ENCODE measurements around the gene MYOF. TPM values are rescaled to one million over a fixed set of nuclear protein-coding genes. Genes with fewer than 3 reads are reported as not detected.

MYOF gene
- total and polyA plus RNA-seq, 4 donors, result 23.4 to 194 (median 82.2) TPM

- DNase-seq (no peak), ATAC-seq (ENCODE audit: insufficient read depth, low FRiP score) (no peak)
- 94 to 95% methylated on average over 4 of the region's 4 CpGs for WGBS, 2 donors
- peaks cover 0 to 8% (median 0%) of the 10 kb centered on the region in 4 donors for H3K36me3 ChIP-seq (ENCODE audit: control insufficient read depth in 4 of 4, insufficient read depth in 4 of 4, low read length in 4 of 4)
- H3K27me3 ChIP-seq (ENCODE audit: control insufficient read depth in 3 of 3, insufficient read depth in 3 of 3, low read length in 2 of 3), result no peaks in the 10 kb centered on the region
- H3K4me1 ChIP-seq (ENCODE audit: control insufficient read depth in 5 of 5, insufficient read depth in 5 of 5, low read length in 5 of 5), result peaks cover 7 to 15% (median 12%) of the 10 kb centered on the region in 5 donors
- no peak for TF ChIP-seq CTCF (IDR thresholded peaks at IDR 0.05; ENCODE audit: control extremely low read depth, extremely low read depth)
- H3K27ac ChIP-seq (ENCODE audit: low read depth in 1 of 2, low read length in 1 of 2), result peak overlapping the region in 1 of 2 donors; percentile 53
- H3K9me3 ChIP-seq (ENCODE audit: control insufficient read depth in 4 of 4, insufficient read depth in 3 of 4, low read length in 3 of 4), result no peaks in the 10 kb centered on the region
- no peak overlapping the region for H3K4me3 ChIP-seq
- H3K9ac ChIP-seq (ENCODE audit: insufficient read depth in 1 of 2, low read length in 2 of 2), result no peak overlapping the region
Observed at GRCh38 chr10:93416824-93417223, 65.3 kb downstream of the MYOF start.

- Histone ChIP-seq H3K4me1 (ENCODE audit: control insufficient read depth in 5 of 5, insufficient read depth in 5 of 5, low read length in 5 of 5) (peaks cover 0 to 9% (median 4%) of the 10 kb centered on the region in 5 donors), H3K27ac (ENCODE audit: low read depth in 1 of 2, low read length in 1 of 2) (no peak overlapping the region), H3K9me3 (ENCODE audit: control insufficient read depth in 4 of 4, insufficient read depth in 3 of 4, low read length in 3 of 4) (no peaks in the 10 kb centered on the region), H3K4me3 (no peak overlapping the region), H3K9ac (ENCODE audit: insufficient read depth in 1 of 2, low read length in 2 of 2) (no peak overlapping the region), H3K27me3 (ENCODE audit: control insufficient read depth in 3 of 3, insufficient read depth in 3 of 3, low read length in 2 of 3) (no peaks in the 10 kb centered on the region), H3K36me3 (ENCODE audit: control insufficient read depth in 4 of 4, insufficient read depth in 4 of 4, low read length in 4 of 4) (peaks cover 0 to 8% (median 0%) of the 10 kb centered on the region in 4 donors)
- WGBS, 2 donors, result 78 to 82% methylated on average over 6 of the region's 6 CpGs
- TF ChIP-seq CTCF (IDR thresholded peaks at IDR 0.05; ENCODE audit: control extremely low read depth, extremely low read depth), result no peak
- no peak for DNase-seq
- ATAC-seq (ENCODE audit: insufficient read depth, low FRiP score), result no peak
Observed at GRCh38 chr10:93415693-93416092, 66.4 kb downstream of the MYOF start.

DNA sequence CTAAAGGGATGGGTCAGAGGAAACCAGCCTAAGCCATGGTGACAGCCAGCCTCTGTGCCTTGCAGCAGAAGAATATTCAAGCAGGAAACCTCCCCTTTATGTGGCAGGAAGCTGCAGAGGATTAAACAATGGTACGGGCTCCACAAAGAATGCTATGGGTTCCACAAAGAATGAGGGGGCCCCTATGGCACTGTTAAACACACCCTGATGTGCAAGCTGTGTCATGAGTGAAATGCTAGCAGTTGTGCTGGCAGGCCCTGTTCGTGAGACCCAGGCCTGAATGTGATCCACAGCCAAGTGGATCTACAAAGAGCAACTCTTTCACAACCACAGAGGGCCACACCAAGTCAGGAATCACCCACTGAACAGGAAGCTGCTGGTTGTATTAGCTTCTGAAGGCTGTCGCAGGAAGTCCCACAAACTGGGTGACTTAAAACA, 68.9 kb downstream of the MYOF start:
- ATAC-seq (ENCODE audit: insufficient read depth, low FRiP score) (no peak), DNase-seq (no peak)
- Histone ChIP-seq H3K4me1 (ENCODE audit: control insufficient read depth in 5 of 5, insufficient read depth in 5 of 5, low read length in 5 of 5) (peaks cover 0 to 9% (median 0%) of the 10 kb centered on the region in 5 donors), H3K36me3 (ENCODE audit: control insufficient read depth in 4 of 4, insufficient read depth in 4 of 4, low read length in 4 of 4) (peaks cover 0 to 8% (median 3%) of the 10 kb centered on the region in 4 donors), H3K4me3 (no peak overlapping the region), H3K9ac (ENCODE audit: insufficient read depth in 1 of 2, low read length in 2 of 2) (no peak overlapping the region), H3K9me3 (ENCODE audit: control insufficient read depth in 4 of 4, insufficient read depth in 3 of 4, low read length in 3 of 4) (no peaks in the 10 kb centered on the region), H3K27me3 (ENCODE audit: control insufficient read depth in 3 of 3, insufficient read depth in 3 of 3, low read length in 2 of 3) (no peaks in the 10 kb centered on the region), H3K27ac (ENCODE audit: low read depth in 1 of 2, low read length in 1 of 2) (peak overlapping the region in 1 of 2 donors; percentile 15)
- 19 to 35% methylated on average over 3 of the region's 3 CpGs for WGBS, 2 donors
- TF ChIP-seq CTCF (IDR thresholded peaks at IDR 0.05; ENCODE audit: control extremely low read depth, extremely low read depth), result no peak

- 14 to 47% methylated on average over 7 of the region's 7 CpGs for WGBS, 2 donors
- H3K36me3 ChIP-seq (ENCODE audit: control insufficient read depth in 4 of 4, insufficient read depth in 4 of 4, low read length in 4 of 4), result peaks cover 0 to 9% (median 6%) of the 10 kb centered on the region in 4 donors
- H3K9me3 ChIP-seq (ENCODE audit: control insufficient read depth in 4 of 4, insufficient read depth in 3 of 4, low read length in 3 of 4), result no peaks in the 10 kb centered on the region
- H3K4me1 ChIP-seq (ENCODE audit: control insufficient read depth in 5 of 5, insufficient read depth in 5 of 5, low read length in 5 of 5), result peaks cover 0 to 8% (median 0%) of the 10 kb centered on the region in 5 donors
- H3K27ac ChIP-seq (ENCODE audit: low read depth in 1 of 2, low read length in 1 of 2), result peak overlapping the region in 1 of 2 donors; percentile 41
- no peak overlapping the region for H3K4me3 ChIP-seq
- ATAC-seq (ENCODE audit: insufficient read depth, low FRiP score) (no peak), DNase-seq (no peak)
- no peaks in the 10 kb centered on the region for H3K27me3 ChIP-seq (ENCODE audit: control insufficient read depth in 3 of 3, insufficient read depth in 3 of 3, low read length in 2 of 3)
- no peak overlapping the region for H3K9ac ChIP-seq (ENCODE audit: insufficient read depth in 1 of 2, low read length in 2 of 2)
- no peak for TF ChIP-seq CTCF (IDR thresholded peaks at IDR 0.05; ENCODE audit: control extremely low read depth, extremely low read depth)
Observed at GRCh38 chr10:93412801-93413200, 69.3 kb downstream of the MYOF start.
